Calu3 (cell line): ENCODE data around the gene SPINK2. TPM values are rescaled to one million over a fixed set of nuclear protein-coding genes. Genes with fewer than 3 reads are reported as not detected.

Source experiments
- BruUV-seq: library from RNA; stranded (reverse); fragments of 400-500 nt; replicated peaks from 2 replicates; lab custom pipeline; 2021; lab: Mats Ljungman, UMichigan
- CTCF ChIA-PET: fragments of 300-600 bp; sonication (Branson Sonifier 250); formaldehyde crosslinking; loops from one replicate; lab custom pipeline; 2022; ENCODE audit warnings: antibody characterized with exemption; lab: Charles Lee
- DNase-seq: peaks from one replicate; pipeline ENCODE4 v3.0.0; 2022
- H3K27ac Mint-ChIP-seq: one replicate; pipeline ENCODE4 v1.8.0; 2022; ENCODE audit warnings: mixed read lengths; ENCODE audit not compliant: unreplicated experiment
- H3K27me3 Mint-ChIP-seq: one replicate; pipeline ENCODE4 v1.8.0; 2022; ENCODE audit warnings: mixed read lengths; ENCODE audit not compliant: unreplicated experiment
- H3K36me3 Mint-ChIP-seq: one replicate; pipeline ENCODE4 v1.8.0; 2022; ENCODE audit warnings: mild to moderate bottlenecking, moderate library complexity, mixed read lengths; ENCODE audit not compliant: insufficient read depth, unreplicated experiment
- H3K4me1 Mint-ChIP-seq: one replicate; pipeline ENCODE4 v1.8.0; 2022; ENCODE audit warnings: mild to moderate bottlenecking, low read depth, mixed read lengths; ENCODE audit not compliant: unreplicated experiment
- H3K4me3 Mint-ChIP-seq: one replicate; pipeline ENCODE4 v1.8.0; 2022; ENCODE audit warnings: mild to moderate bottlenecking, low read depth, moderate library complexity, mixed read lengths; ENCODE audit not compliant: unreplicated experiment
- H3K9me3 Mint-ChIP-seq: one replicate; pipeline ENCODE4 v1.8.0; 2022; ENCODE audit warnings: low read depth, mixed read lengths; ENCODE audit not compliant: unreplicated experiment
- CTCF ChIP-seq: fragments of 200-600 bp; IDR thresholded peaks from one replicate; pipeline ENCODE4 v1.8.0; 2022; ENCODE audit warnings: antibody characterized with exemption; ENCODE audit not compliant: unreplicated experiment
- intact Hi-C: fragments of 100-400 bp; cut with micrococcal nuclease; formaldehyde crosslinking; loops from one replicate; pipeline ENCODE4 v1.10.0; 2022; ENCODE audit not compliant: unreplicated experiment
- total RNA-seq: library from RNA; stranded (reverse); gene quantifications from 2 replicates; pipeline ENCODE4 v1.2.3, GENCODE V29; 2022

Gene SPINK2
- total RNA-seq, 1 experiment from 2014 or later: not detected

- DNase-seq: no peak
- CTCF ChIA-PET: no interaction called here
- Mint-ChIP-seq H3K9me3 (no peaks in the 10 kb centered on the region), H3K27ac (no peak overlapping the region), H3K4me1 (no peaks in the 10 kb centered on the region), H3K4me3 (no peak overlapping the region), H3K27me3 (no peaks in the 10 kb centered on the region), H3K36me3 (no peaks in the 10 kb centered on the region)
- no TSS peak for BruUV-seq
- no peak for TF ChIP-seq CTCF
- intact Hi-C loops: no loop called here
Measured at GRCh38 chr4:56850910-56851309, 29.4 kb upstream of the SPINK2 start.

GRCh38 chr4:56844802-56845580 lies 23.5 kb upstream of the SPINK2 start:
- H3K27me3 Mint-ChIP-seq: no peaks in the 10 kb centered on the region
- CTCF ChIA-PET: interaction anchor here (0.7 kb wide), 1 partner anchor 73 kb away, joined by 3 read pairs; no protein-coding TSS in a partner anchor
- H3K9me3 Mint-ChIP-seq: no peaks in the 10 kb centered on the region

GRCh38 chr4:56843421-56843899 lies 22.0 kb upstream of the SPINK2 start:
- Mint-ChIP-seq H3K9me3 (no peaks in the 10 kb centered on the region), H3K27me3 (no peaks in the 10 kb centered on the region), H3K36me3 (no peaks in the 10 kb centered on the region), H3K4me1 (no peaks in the 10 kb centered on the region), H3K27ac (no peak overlapping the region), H3K4me3 (no peak overlapping the region)
- no peak for DNase-seq
- CTCF ChIA-PET: interaction anchor here (0.6 kb wide), 1 partner anchor 427 kb away, joined by 3 read pairs; no protein-coding TSS in a partner anchor
- intact Hi-C loops: no loop called here
- no peak for TF ChIP-seq CTCF
- no TSS peak for BruUV-seq

More at GRCh38 chr4:56844802-56845580, 23.5 kb upstream of the SPINK2 start:
- Mint-ChIP-seq H3K4me1 (no peaks in the 10 kb centered on the region), H3K36me3 (no peaks in the 10 kb centered on the region), H3K4me3 (no peak overlapping the region), H3K27ac (no peak overlapping the region)
- BruUV-seq: no TSS peak
- intact Hi-C loops: no loop called here
- TF ChIP-seq CTCF: no peak
- DNase-seq: no peak

- BruUV-seq: no TSS peak
- Mint-ChIP-seq H3K4me1 (no peaks in the 10 kb centered on the region), H3K27me3 (no peaks in the 10 kb centered on the region), H3K36me3 (no peaks in the 10 kb centered on the region), H3K27ac (no peak overlapping the region), H3K9me3 (no peaks in the 10 kb centered on the region), H3K4me3 (no peak overlapping the region)
- no peak for DNase-seq
- TF ChIP-seq CTCF: no peak
- CTCF ChIA-PET: no interaction called here
- intact Hi-C loops: no loop called here
Measured at GRCh38 chr4:56840559-56840958, 19.1 kb upstream of the SPINK2 start.
